ENCODE measurements around the gene TRIO. TPM values are rescaled to one million over a fixed set of nuclear protein-coding genes. Genes with fewer than 3 reads are reported as not detected.

TRIO gene
- total and polyA plus RNA-seq, 3 experiments from 2014 or later: 0.89 to 4.4 (median 4.2) TPM

GRCh38 chr5:14483504-14484157 is 340.5 kb downstream of the TRIO start:
- CTCF ChIA-PET: no interaction called here
- Histone ChIP-seq H3K4me3 (ENCODE audit: low read length) (no peak overlapping the region), H3K4me1 (ENCODE audit: insufficient read depth, low read length) (no peaks in the 10 kb centered on the region), H3K27ac (ENCODE audit: low read depth, low read length) (no peak overlapping the region), H3K9me3 (ENCODE audit: low read length) (no peaks in the 10 kb centered on the region), H3K36me3 (ENCODE audit: insufficient read depth, low read length) (no peaks in the 10 kb centered on the region), H3K27me3 (ENCODE audit: insufficient read depth, low read length, poor library complexity, severe bottlenecking) (no peaks in the 10 kb centered on the region)
- no peak for DNase-seq
- Mint-ChIP-seq H3K27me3 (peaks cover 1 to 2% of the 10 kb centered on the region in 2 donors), H3K4me1 (no peaks in the 10 kb centered on the region), H3K36me3 (peaks cover 0 to 4% (median 0%) of the 10 kb centered on the region in 3 donors), H3K27ac (no peak overlapping the region), H3K9me3 (no peaks in the 10 kb centered on the region), H3K4me3 (no peak overlapping the region)
- POLR2A ChIA-PET: no interaction called here

- Mint-ChIP-seq H3K27me3 (peaks cover 0 to 1% of the 10 kb centered on the region in 2 donors), H3K27ac (no peak overlapping the region), H3K4me3 (no peak overlapping the region), H3K9me3 (no peaks in the 10 kb centered on the region), H3K36me3 (peaks cover 0 to 4% (median 0%) of the 10 kb centered on the region in 3 donors), H3K4me1 (no peaks in the 10 kb centered on the region)
- ChIA-PET POLR2A (no interaction called here), CTCF (interaction anchor here (1.4 kb wide), 1 partner anchor 162 kb away, joined by 4 read pairs; no protein-coding TSS in a partner anchor)
- Histone ChIP-seq H3K4me3 (ENCODE audit: low read length) (no peak overlapping the region), H3K36me3 (ENCODE audit: insufficient read depth, low read length) (no peaks in the 10 kb centered on the region), H3K4me1 (ENCODE audit: insufficient read depth, low read length) (no peaks in the 10 kb centered on the region), H3K9me3 (ENCODE audit: low read length) (no peaks in the 10 kb centered on the region), H3K27ac (ENCODE audit: low read depth, low read length) (no peak overlapping the region), H3K27me3 (ENCODE audit: insufficient read depth, low read length, poor library complexity, severe bottlenecking) (no peaks in the 10 kb centered on the region)
- DNase-seq: no peak
Observed at GRCh38 chr5:14486486-14486885, 343.3 kb downstream of the TRIO start.

GRCh38 chr5:14486996-14487896 is 344.1 kb downstream of the TRIO start:
- no peak overlapping the region for H3K4me3 ChIP-seq (ENCODE audit: low read length)
- POLR2A ChIA-PET: no interaction called here
- Mint-ChIP-seq H3K27me3 (peaks cover 0 to 1% of the 10 kb centered on the region in 2 donors), H3K4me1 (no peaks in the 10 kb centered on the region), H3K9me3 (no peaks in the 10 kb centered on the region), H3K36me3 (peaks cover 0 to 4% (median 2%) of the 10 kb centered on the region in 3 donors), H3K4me3 (no peak overlapping the region), H3K27ac (no peak overlapping the region)
- no peaks in the 10 kb centered on the region for H3K27me3 ChIP-seq (ENCODE audit: insufficient read depth, low read length, poor library complexity, severe bottlenecking)
- no peak overlapping the region for H3K27ac ChIP-seq (ENCODE audit: low read depth, low read length)
- no peaks in the 10 kb centered on the region for H3K36me3 ChIP-seq (ENCODE audit: insufficient read depth, low read length)
- CTCF ChIA-PET: interaction anchor here (1.4 kb wide), 1 partner anchor 162 kb away, joined by 4 read pairs; no protein-coding TSS in a partner anchor
- DNase-seq: no peak
- no peaks in the 10 kb centered on the region for H3K4me1 ChIP-seq (ENCODE audit: insufficient read depth, low read length)
- no peaks in the 10 kb centered on the region for H3K9me3 ChIP-seq (ENCODE audit: low read length)

GRCh38 chr5:14487897-14488570 is 344.9 kb downstream of the TRIO start:
- peaks cover 0 to 4% (median 2%) of the 10 kb centered on the region in 3 donors for H3K36me3 Mint-ChIP-seq
- CTCF ChIA-PET: no interaction called here
- no peaks in the 10 kb centered on the region for H3K4me1 Mint-ChIP-seq

GRCh38 chr5:14488709-14489108 is 345.6 kb downstream of the TRIO start:
- peak overlapping the region in 1 of 8 donors; percentile 51 for H3K27ac Mint-ChIP-seq
- POLR2A ChIA-PET: no interaction called here
- Histone ChIP-seq H3K27ac (ENCODE audit: low read depth, low read length) (no peak overlapping the region), H3K36me3 (ENCODE audit: insufficient read depth, low read length) (no peaks in the 10 kb centered on the region), H3K4me3 (ENCODE audit: low read length) (no peak overlapping the region), H3K4me1 (ENCODE audit: insufficient read depth, low read length) (no peaks in the 10 kb centered on the region), H3K27me3 (ENCODE audit: insufficient read depth, low read length, poor library complexity, severe bottlenecking) (no peaks in the 10 kb centered on the region), H3K9me3 (ENCODE audit: low read length) (no peaks in the 10 kb centered on the region)
- CTCF ChIA-PET: no interaction called here
- H3K36me3 Mint-ChIP-seq: peaks cover 0 to 4% (median 2%) of the 10 kb centered on the region in 3 donors
- H3K27me3 Mint-ChIP-seq: no peaks in the 10 kb centered on the region
- no peak for DNase-seq
- no peak overlapping the region for H3K4me3 Mint-ChIP-seq
- H3K4me1 Mint-ChIP-seq: no peaks in the 10 kb centered on the region
- H3K9me3 Mint-ChIP-seq: no peaks in the 10 kb centered on the region

More at GRCh38 chr5:14487897-14488570, 344.9 kb downstream of the TRIO start:
- Histone ChIP-seq H3K4me3 (ENCODE audit: low read length) (no peak overlapping the region), H3K27me3 (ENCODE audit: insufficient read depth, low read length, poor library complexity, severe bottlenecking) (no peaks in the 10 kb centered on the region), H3K4me1 (ENCODE audit: insufficient read depth, low read length) (no peaks in the 10 kb centered on the region), H3K27ac (ENCODE audit: low read depth, low read length) (no peak overlapping the region), H3K36me3 (ENCODE audit: insufficient read depth, low read length) (no peaks in the 10 kb centered on the region), H3K9me3 (ENCODE audit: low read length) (no peaks in the 10 kb centered on the region)
- Mint-ChIP-seq H3K27me3 (no peaks in the 10 kb centered on the region), H3K4me3 (no peak overlapping the region), H3K27ac (peak overlapping the region in 1 of 8 donors; percentile 34), H3K9me3 (no peaks in the 10 kb centered on the region)
- POLR2A ChIA-PET: no interaction called here
- no peak for DNase-seq

- POLR2A ChIA-PET: no interaction called here
- Mint-ChIP-seq H3K27me3 (no peaks in the 10 kb centered on the region), H3K9me3 (no peaks in the 10 kb centered on the region), H3K36me3 (peaks cover 0 to 4% (median 2%) of the 10 kb centered on the region in 3 donors), H3K27ac (no peak overlapping the region), H3K4me3 (no peak overlapping the region), H3K4me1 (no peaks in the 10 kb centered on the region)
- DNase-seq: no peak
- no peaks in the 10 kb centered on the region for H3K4me1 ChIP-seq (ENCODE audit: insufficient read depth, low read length)
- H3K4me3 ChIP-seq (ENCODE audit: low read length): no peak overlapping the region
- H3K27ac ChIP-seq (ENCODE audit: low read depth, low read length): no peak overlapping the region
- no peaks in the 10 kb centered on the region for H3K9me3 ChIP-seq (ENCODE audit: low read length)
- no peaks in the 10 kb centered on the region for H3K36me3 ChIP-seq (ENCODE audit: insufficient read depth, low read length)
- CTCF ChIA-PET: no interaction called here
- H3K27me3 ChIP-seq (ENCODE audit: insufficient read depth, low read length, poor library complexity, severe bottlenecking): no peaks in the 10 kb centered on the region
Observed at GRCh38 chr5:14489643-14490042, 346.5 kb downstream of the TRIO start.

GRCh38 chr5:14490309-14490711 is 347.2 kb downstream of the TRIO start:
- ChIA-PET POLR2A (no interaction called here), CTCF (no interaction called here)
- no peak overlapping the region for H3K27ac Mint-ChIP-seq
- no peak for DNase-seq
- no peaks in the 10 kb centered on the region for H3K9me3 Mint-ChIP-seq
- H3K4me3 Mint-ChIP-seq: no peak overlapping the region
- Histone ChIP-seq H3K9me3 (ENCODE audit: low read length) (no peaks in the 10 kb centered on the region), H3K4me3 (ENCODE audit: low read length) (no peak overlapping the region), H3K27me3 (ENCODE audit: insufficient read depth, low read length, poor library complexity, severe bottlenecking) (no peaks in the 10 kb centered on the region), H3K4me1 (ENCODE audit: insufficient read depth, low read length) (no peaks in the 10 kb centered on the region), H3K27ac (ENCODE audit: low read depth, low read length) (no peak overlapping the region), H3K36me3 (ENCODE audit: insufficient read depth, low read length) (no peaks in the 10 kb centered on the region)
- H3K36me3 Mint-ChIP-seq: peaks cover 0 to 4% (median 2%) of the 10 kb centered on the region in 3 donors
- no peaks in the 10 kb centered on the region for H3K27me3 Mint-ChIP-seq
- H3K4me1 Mint-ChIP-seq: no peaks in the 10 kb centered on the region

Measured in CD8-positive, alpha-beta memory T cell (primary cell).